IMR-90 (cell line): ENCODE measurements around the gene KCNQ1. TPM values are rescaled to one million over a fixed set of nuclear protein-coding genes. Genes with fewer than 3 reads are reported as not detected.

Experiments
- ATAC-seq: fragments of 200-7000 bp; cut with Tn5 transposase; 2 replicates; pipeline ENCODE4 v1.9.1; 2020; ENCODE audit warnings: low read depth, mild to moderate bottlenecking, moderate library complexity
- BruUV-seq: library from RNA; stranded (reverse); fragments of 400-500 nt; replicated peaks from 2 replicates; lab custom pipeline; 2021; lab: Mats Ljungman, UMichigan
- CTCF ChIA-PET: fragments of 300-600 bp; formaldehyde crosslinking; extraction: SDS; loops from one replicate; lab custom pipeline; 2021; ENCODE audit warnings: antibody characterized with exemption; lab: Yijun Ruan, JAX
- POLR2A ChIA-PET: fragments of 300-600 bp; sonication (Branson Sonifier 250); formaldehyde crosslinking; loops from one replicate; lab custom pipeline; 2022; ENCODE audit warnings: antibody characterized with exemption; ENCODE audit not compliant: unreplicated experiment; lab: Charles Lee
- DNase-seq: peaks from one replicate; pipeline ENCODE4 v3.0.0; 2013
- H2AFZ ChIP-seq: replicated peaks from 2 replicates; pipeline ENCODE3; 2013; ENCODE audit warnings: low read length, mild to moderate bottlenecking; ENCODE audit not compliant: poor library complexity
- H2AK5ac ChIP-seq: 2 replicates; pipeline ENCODE4 v1.6.1; 2013; ENCODE audit warnings: low read depth, low read length, inconsistent platforms
- H2AK9ac ChIP-seq: replicated peaks from 2 replicates; pipeline ENCODE3; 2013; ENCODE audit warnings: mild to moderate bottlenecking, low read depth, low read length, moderate library complexity; ENCODE audit not compliant: poor library complexity
- H2BK120ac ChIP-seq: 2 replicates; pipeline ENCODE4 v1.6.1; 2013; ENCODE audit warnings: low read depth, low read length, inconsistent platforms
- H2BK15ac ChIP-seq: 3 replicates; pipeline ENCODE4 v1.6.1; 2013; ENCODE audit warnings: low read depth, low read length, inconsistent platforms
- H2BK20ac ChIP-seq: 2 replicates; pipeline ENCODE4 v1.6.1; 2013; ENCODE audit warnings: low read depth, mild to moderate bottlenecking, inconsistent platforms, low read length, moderate library complexity
- H2BK5ac ChIP-seq: 2 replicates; pipeline ENCODE4 v1.6.1; 2013; ENCODE audit warnings: mild to moderate bottlenecking, low read depth, low read length, inconsistent platforms; ENCODE audit not compliant: poor library complexity, severe bottlenecking
- H3K14ac ChIP-seq: replicated peaks from 2 replicates; pipeline ENCODE4 v1.6.1; 2013; ENCODE audit warnings: low read depth, low read length, inconsistent platforms
- H3K18ac ChIP-seq: 2 replicates; pipeline ENCODE4 v1.6.1; 2013; ENCODE audit warnings: low read depth, low read length, control low read depth
- H3K23ac ChIP-seq: 2 replicates; pipeline ENCODE4 v1.6.1; 2013; ENCODE audit warnings: low read depth, low read length, inconsistent platforms
- H3K27ac ChIP-seq: 2 replicates; pipeline ENCODE4 v1.5.1; 2013; ENCODE audit warnings: mild to moderate bottlenecking, control low read depth, low read length; ENCODE audit not compliant: insufficient read depth
- H3K27me3 ChIP-seq: 2 replicates; pipeline ENCODE4 v1.6.1; 2013; ENCODE audit warnings: low read length; ENCODE audit not compliant: control insufficient read depth, insufficient read depth
- H3K36me3 ChIP-seq: 2 replicates; pipeline ENCODE4 v1.6.1; 2013; ENCODE audit warnings: low read length, mixed read lengths; ENCODE audit not compliant: control insufficient read depth, insufficient read depth
- H3K4ac ChIP-seq: 2 replicates; pipeline ENCODE4 v1.6.1; 2013; ENCODE audit warnings: low read depth, low read length, inconsistent platforms
- H3K4me1 ChIP-seq: 2 replicates; pipeline ENCODE4 v1.6.1; 2013; ENCODE audit warnings: low read length, mixed read lengths; ENCODE audit not compliant: control insufficient read depth, insufficient read depth
- H3K4me2 ChIP-seq: 2 replicates; pipeline ENCODE4 v1.6.1; 2013; ENCODE audit warnings: low read depth, mild to moderate bottlenecking, control low read depth, low read length, moderate library complexity
- H3K4me3 ChIP-seq: 2 replicates; pipeline ENCODE4 v1.5.1; 2013; ENCODE audit warnings: low read depth, mild to moderate bottlenecking, control low read depth, low read length, moderate library complexity; ENCODE audit not compliant: insufficient read depth
- H3K56ac ChIP-seq: 2 replicates; pipeline ENCODE4 v1.6.1; 2013; ENCODE audit warnings: low read length, inconsistent platforms; ENCODE audit not compliant: insufficient read depth; ENCODE audit errors: extremely low read depth
- H3K79me1 ChIP-seq, 2 experiments: 2 replicates each; pipeline ENCODE4 v1.6.1; 2013; ENCODE audit warnings: low read length in 2 of 2, inconsistent platforms in 1 of 2, low read depth in 1 of 2
- H3K9ac ChIP-seq: 2 replicates; pipeline ENCODE4 v1.6.1; 2013; ENCODE audit warnings: low read depth, low read length, control low read depth
- H3K9me1 ChIP-seq: 2 replicates; pipeline ENCODE4 v1.6.1; 2013; ENCODE audit warnings: low read length, inconsistent platforms; ENCODE audit not compliant: insufficient read depth
- H3K9me3 ChIP-seq: 2 replicates; pipeline ENCODE4 v1.6.1; 2013; ENCODE audit warnings: low read length; ENCODE audit not compliant: control insufficient read depth, insufficient read depth
- H4K20me1 ChIP-seq: 2 replicates; pipeline ENCODE4 v1.6.1; 2013; ENCODE audit warnings: low read length, inconsistent platforms; ENCODE audit not compliant: insufficient read depth
- H4K5ac ChIP-seq: 2 replicates; pipeline ENCODE4 v1.6.1; 2013; ENCODE audit warnings: mild to moderate bottlenecking, low read depth, low read length, control low read depth
- H4K8ac ChIP-seq, 2 experiments: 2 replicates each; pipeline ENCODE4 v1.6.1; 2013; ENCODE audit warnings: low read depth in 2 of 2, low read length in 2 of 2, control low read depth in 1 of 2, inconsistent platforms in 1 of 2
- H4K91ac ChIP-seq: 2 replicates; pipeline ENCODE4 v1.6.1; 2013; ENCODE audit warnings: low read depth, low read length, inconsistent platforms; ENCODE audit not compliant: insufficient read depth
- CEBPB ChIP-seq: IDR thresholded peaks from 2 replicates; pipeline ENCODE4 v1.6.1; 2012; ENCODE audit warnings: low read depth, low read length, improper control_type of control experiment
- POLR2A ChIP-seq: IDR thresholded peaks from 2 replicates; pipeline ENCODE4 v1.6.1; 2012; ENCODE audit warnings: mild to moderate bottlenecking, low read depth, low read length
- WGBS, 2 experiments: methylation state at CpG; one replicate each; pipeline versions ENCODE4 v1.1.5 to v1.1.7; 2013; ENCODE audit warnings: missing lambda C conversion rate in 2 of 2; ENCODE audit not compliant: insufficient read length in 1 of 2; ENCODE audit errors: extremely low coverage in 2 of 2; 5-methylcytosine and 5-hydroxymethylcytosine counted together
- dilution Hi-C: fragments of 300-500 bp; cut with HindIII; formaldehyde crosslinking; loops from one replicate; pipeline ENCODE4 v1.14.3; 2018; ENCODE audit warnings: low sequenced_read_pairs; ENCODE audit not compliant: unreplicated experiment
- in situ Hi-C: fragments of 300-500 bp; cut with MboI; formaldehyde crosslinking; loops from 3 replicates; pipeline ENCODE4 v1.14.3; 2019; ENCODE audit warnings: low sequenced_read_pairs, inconsistent platforms, mixed read lengths
- intact Hi-C: fragments of 100-400 bp; cut with micrococcal nuclease; formaldehyde crosslinking; loops from 2 replicates; pipeline ENCODE4 v1.10.0; 2022
- polyA plus RNA-seq, 3 experiments: library from polyadenylated mRNA; depleted of rRNA; stranded (reverse); fragments of >200 nt; gene quantifications; 2 replicates each; pipeline ENCODE4 v1.2.3, GENCODE V29; 2012; ENCODE audit warnings: low replicate concordance in 1 of 3
- total RNA-seq: library from RNA; depleted of rRNA; stranded (reverse); fragments of >200 nt; gene quantifications from 2 replicates; pipeline ENCODE4 v1.2.3, GENCODE V29; 2012

The KCNQ1 gene
- total and polyA plus RNA-seq, 2 of the 4 experiments (the other 2 are of a cell fraction) = 0.07 TPM; not detected in 1

- Histone ChIP-seq H3K18ac (no peak overlapping the region), H3K9ac (no peak overlapping the region), H3K23ac (no peak overlapping the region), H3K56ac (no peak overlapping the region), H4K8ac (no peak overlapping the region), H2BK5ac (no peak overlapping the region), H3K36me3 (no peaks in the 10 kb centered on the region), H2BK20ac (no peak overlapping the region), H3K79me1 (no peaks in the 10 kb centered on the region), H3K4me1 (no peaks in the 10 kb centered on the region), H3K4ac (no peak overlapping the region), H3K14ac (no peak overlapping the region), H3K27ac (no peak overlapping the region), H3K4me2 (no peak overlapping the region), H4K91ac (no peak overlapping the region), H2AK9ac (no peak overlapping the region), H4K5ac (no peak overlapping the region), H3K4me3 (no peak overlapping the region), H2BK120ac (no peak overlapping the region), H2AFZ (no peak overlapping the region), H3K9me1 (peaks cover 3% of the 10 kb centered on the region; the same call in 1 of the 2 replicates), H3K9me3 (peaks cover 9% of the 10 kb centered on the region), H2BK15ac (no peak overlapping the region), H2AK5ac (no peak overlapping the region), H4K20me1 (no peaks in the 10 kb centered on the region; the same call in 1 of the 2 replicates), H3K27me3 (peaks cover 40% of the 10 kb centered on the region)
- TF ChIP-seq CEBPB (0 out of 2 replicates have a peak, but pooled peaks have one; percentile 4), POLR2A (no peak)
- dilution Hi-C loops (no loop called here), intact Hi-C loops (no loop called here), in situ Hi-C loops (no loop called here)
- 100% methylated on average over 5 of the region's 15 CpGs; no CpG with 5 or more reads in 1 of the 2 experiments for WGBS, 2 experiments
- DNase-seq (no peak), ATAC-seq (no peak)
- no TSS peak for BruUV-seq
- ChIA-PET POLR2A (no interaction called here), CTCF (no interaction called here)
Measured at GRCh38 chr11:2796091-2796490, 351.3 kb downstream of the KCNQ1 start.
